Left hindlimb (tissue), 1 donor: Measurements from ENCODE around the gene NUPR1.
"Not testable (repeated sequence)": the region's sequence is repeated elsewhere in the genome, so short reads cannot be mapped to it uniquely, and the experiment has no call there.

Experiments used
- DNase-seq: peaks from one replicate; pipeline ENCODE4 v3.0.0-alpha.2; 2018

The NUPR1 gene

GRCh38 chr16:28554634-28555423, 16.1 kb upstream of the NUPR1 start:
- no peak for DNase-seq

- peak; percentile 94 for DNase-seq
Measured at GRCh38 chr16:28553776-28554633, 15.2 kb upstream of the NUPR1 start, which contains the start of gene SGF29. TSS of gene SGF29 (plus strand) at chr16:28553920. CDS start at chr16:28581070, 27,150 bp downstream.

GRCh38 chr16:28549301-28549899, 10.6 kb upstream of the NUPR1 start:
- peak; percentile 29 for DNase-seq

GRCh38 chr16:28548306-28548802, 9.6 kb upstream of the NUPR1 start:
- no peak for DNase-seq

GRCh38 chr16:28546626-28547025, 7.9 kb upstream of the NUPR1 start:
- no peak for DNase-seq

GRCh38 chr16:28545964-28546363, 7.2 kb upstream of the NUPR1 start:
- DNase-seq: not testable (repeated sequence)

- no peak for DNase-seq
Measured at GRCh38 chr16:28544998-28545397, 6.2 kb upstream of the NUPR1 start.

GRCh38 chr16:28543072-28543471, 4.3 kb upstream of the NUPR1 start:
- no peak for DNase-seq

GRCh38 chr16:28542646-28543045, 3.9 kb upstream of the NUPR1 start:
- no peak for DNase-seq

- DNase-seq: no peak
Measured at GRCh38 chr16:28540346-28540745, 1.6 kb upstream of the NUPR1 start.

GRCh38 chr16:28537964-28538732, 626 bp downstream of the NUPR1 start:
- no peak for DNase-seq

- DNase-seq: no peak
Measured at GRCh38 chr16:28537076-28537475, 1.7 kb downstream of the NUPR1 start.

- no peak for DNase-seq
Measured at GRCh38 chr16:28534542-28535373, 4.0 kb downstream of the NUPR1 start.

GRCh38 chr16:28532940-28533647, 5.7 kb downstream of the NUPR1 start:
- DNase-seq: no peak

- DNase-seq: peak; percentile 59
Measured at GRCh38 chr16:28531777-28532744, 6.7 kb downstream of the NUPR1 start.

- no peak for DNase-seq
Measured at GRCh38 chr16:28529124-28529523, 9.7 kb downstream of the NUPR1 start.

- DNase-seq: no peak
Measured at GRCh38 chr16:28528463-28528867, 10.3 kb downstream of the NUPR1 start.

- DNase-seq: no peak
Measured at GRCh38 chr16:28527985-28528384, 10.8 kb downstream of the NUPR1 start.

- not testable (repeated sequence) for DNase-seq
Measured at GRCh38 chr16:28527100-28527785, 11.5 kb downstream of the NUPR1 start.
